Measurements from ENCODE around the gene BCLAF1.

The BCLAF1 gene

GRCh38 chr6:136294621-136295020, 5.0 kb upstream of the BCLAF1 start:
- TF ChIP-seq EZH2phosphoT487 (IDR thresholded peaks at IDR 0.05; ENCODE audit: low read length) (no peak), EZH2 (optimal IDR thresholded peaks at IDR 0.05; ENCODE audit: low read depth, low read length) (no peak)
- TF ChIP-seq, protein P1, sequence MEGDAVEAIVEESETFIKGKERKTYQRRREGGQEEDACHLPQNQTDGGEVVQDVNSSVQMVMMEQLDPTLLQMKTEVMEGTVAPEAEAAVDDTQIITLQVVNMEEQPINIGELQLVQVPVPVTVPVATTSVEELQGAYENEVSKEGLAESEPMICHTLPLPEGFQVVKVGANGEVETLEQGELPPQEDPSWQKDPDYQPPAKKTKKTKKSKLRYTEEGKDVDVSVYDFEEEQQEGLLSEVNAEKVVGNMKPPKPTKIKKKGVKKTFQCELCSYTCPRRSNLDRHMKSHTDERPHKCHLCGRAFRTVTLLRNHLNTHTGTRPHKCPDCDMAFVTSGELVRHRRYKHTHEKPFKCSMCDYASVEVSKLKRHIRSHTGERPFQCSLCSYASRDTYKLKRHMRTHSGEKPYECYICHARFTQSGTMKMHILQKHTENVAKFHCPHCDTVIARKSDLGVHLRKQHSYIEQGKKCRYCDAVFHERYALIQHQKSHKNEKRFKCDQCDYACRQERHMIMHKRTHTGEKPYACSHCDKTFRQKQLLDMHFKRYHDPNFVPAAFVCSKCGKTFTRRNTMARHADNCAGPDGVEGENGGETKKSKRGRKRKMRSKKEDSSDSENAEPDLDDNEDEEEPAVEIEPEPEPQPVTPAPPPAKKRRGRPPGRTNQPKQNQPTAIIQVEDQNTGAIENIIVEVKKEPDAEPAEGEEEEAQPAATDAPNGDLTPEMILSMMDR (IDR thresholded peaks at IDR 0.05; ENCODE audit: low read length) = no peak
- DNase-seq = no peak
- peaks cover 15% of the 10 kb centered on the region for H3F3A ChIP-seq (ENCODE audit: insufficient read depth, low read length)
- peaks cover 8% of the 10 kb centered on the region for H3K4me1 ChIP-seq (ENCODE audit: low read length)
- H3K4me3 ChIP-seq (ENCODE audit: low read length) = no peak overlapping the region
- no peak overlapping the region for H2AFZ ChIP-seq (ENCODE audit: low read length)
- H3K27me3 ChIP-seq (replicated peaks; ENCODE audit: insufficient read depth, low read length) = no peaks in the 10 kb centered on the region
- no peaks in the 10 kb centered on the region for H4K20me1 ChIP-seq (ENCODE audit: insufficient read depth, low read length)
- no peak overlapping the region for H3K4me2 ChIP-seq (ENCODE audit: low read depth, low read length)
- no peaks in the 10 kb centered on the region for H3K9me2 ChIP-seq (replicated peaks; ENCODE audit: insufficient read depth, low read length)
- no peaks in the 10 kb centered on the region for H3K9me3 ChIP-seq (replicated peaks; ENCODE audit: insufficient read depth, low read length)
- no peaks in the 10 kb centered on the region for H3K36me3 ChIP-seq (replicated peaks; ENCODE audit: insufficient read depth, low read length)
- no peak overlapping the region for H3K9ac ChIP-seq (ENCODE audit: low read length)
- H3K27ac ChIP-seq (ENCODE audit: low read length) = no peak overlapping the region
- no peaks in the 10 kb centered on the region for H3K79me2 ChIP-seq (ENCODE audit: low read length)

GRCh38 chr6:136290410-136291010, 864 bp upstream of the BCLAF1 start:
- H3K9ac ChIP-seq (ENCODE audit: low read length) = peak overlapping the region; percentile 98
- H3K27me3 ChIP-seq (replicated peaks; ENCODE audit: insufficient read depth, low read length) = no peaks in the 10 kb centered on the region
- TF ChIP-seq EZH2 (optimal IDR thresholded peaks at IDR 0.05; ENCODE audit: low read depth, low read length) = no peak
- TF ChIP-seq, protein P1 (IDR thresholded peaks at IDR 0.05; ENCODE audit: low read length) = no peak
- TF ChIP-seq EZH2phosphoT487 (IDR thresholded peaks at IDR 0.05; ENCODE audit: low read length) = no peak
- H3K27ac ChIP-seq (ENCODE audit: low read length) = peak overlapping the region; percentile 97
- H3K4me3 ChIP-seq (ENCODE audit: low read length) = peak overlapping the region; percentile 98
- peak overlapping the region; percentile 93 for H3K4me2 ChIP-seq (ENCODE audit: low read depth, low read length)
- no peaks in the 10 kb centered on the region for H3K9me3 ChIP-seq (replicated peaks; ENCODE audit: insufficient read depth, low read length)
- peaks cover 18% of the 10 kb centered on the region for H3K4me1 ChIP-seq (ENCODE audit: low read length)
- peaks cover 36% of the 10 kb centered on the region for H4K20me1 ChIP-seq (ENCODE audit: insufficient read depth, low read length)
- peaks cover 41% of the 10 kb centered on the region for H3K79me2 ChIP-seq (ENCODE audit: low read length)
- H3F3A ChIP-seq (ENCODE audit: insufficient read depth, low read length) = peaks cover 19% of the 10 kb centered on the region
- H3K9me2 ChIP-seq (replicated peaks; ENCODE audit: insufficient read depth, low read length) = no peaks in the 10 kb centered on the region
- H2AFZ ChIP-seq (ENCODE audit: low read length) = peak overlapping the region; percentile 85
- no peaks in the 10 kb centered on the region for H3K36me3 ChIP-seq (replicated peaks; ENCODE audit: insufficient read depth, low read length)
- DNase-seq = peak; percentile 76

GRCh38 chr6:136289327-136289578, 393 bp downstream of the BCLAF1 start:
- peak overlapping the region; percentile 98 for H3K4me3 ChIP-seq (ENCODE audit: low read length)
- H4K20me1 ChIP-seq (ENCODE audit: insufficient read depth, low read length) = peaks cover 49% of the 10 kb centered on the region
- 0 out of 2 replicates have a peak overlapping the region, but pooled peaks have one; percentile 18 for H2AFZ ChIP-seq (ENCODE audit: low read length)
- H3K36me3 ChIP-seq (replicated peaks; ENCODE audit: insufficient read depth, low read length) = no peaks in the 10 kb centered on the region
- no peaks in the 10 kb centered on the region for H3K27me3 ChIP-seq (replicated peaks; ENCODE audit: insufficient read depth, low read length)
- DNase-seq = peak; percentile 90
- no peaks in the 10 kb centered on the region for H3K9me2 ChIP-seq (replicated peaks; ENCODE audit: insufficient read depth, low read length)
- H3K79me2 ChIP-seq (ENCODE audit: low read length) = peaks cover 53% of the 10 kb centered on the region
- H3K9me3 ChIP-seq (replicated peaks; ENCODE audit: insufficient read depth, low read length) = no peaks in the 10 kb centered on the region
- H3K4me1 ChIP-seq (ENCODE audit: low read length) = peaks cover 30% of the 10 kb centered on the region
- TF ChIP-seq, protein P1 (IDR thresholded peaks at IDR 0.05; ENCODE audit: low read length) = no peak
- TF ChIP-seq EZH2 (optimal IDR thresholded peaks at IDR 0.05; ENCODE audit: low read depth, low read length) (no peak), EZH2phosphoT487 (IDR thresholded peaks at IDR 0.05; ENCODE audit: low read length) (no peak)
- peak overlapping the region; percentile 76 for H3K4me2 ChIP-seq (ENCODE audit: low read depth, low read length)
- peak overlapping the region; percentile 98 for H3K9ac ChIP-seq (ENCODE audit: low read length)
- peaks cover 19% of the 10 kb centered on the region for H3F3A ChIP-seq (ENCODE audit: insufficient read depth, low read length)
- peak overlapping the region; percentile 97 for H3K27ac ChIP-seq (ENCODE audit: low read length)

All from MM.1S (cell line).